Neuronal stem cell (in vitro differentiated cells): ENCODE data around the gene TRIP12.

Experiments used
- DNase-seq: peaks from one replicate; pipeline ENCODE4 v3.0.0-alpha.2; 2013; ENCODE audit warnings: low spot score
- H2AFZ ChIP-seq: one replicate; pipeline ENCODE4 v1.6.1; 2013; ENCODE audit warnings: mild to moderate bottlenecking, low read length, inconsistent platforms
- H2AK5ac ChIP-seq: 2 replicates; pipeline ENCODE4 v1.6.1; 2013; ENCODE audit warnings: low read depth, mild to moderate bottlenecking, inconsistent platforms, low read length, moderate library complexity, mixed read lengths
- H2BK120ac ChIP-seq: 2 replicates; pipeline ENCODE4 v1.6.1; 2013; ENCODE audit warnings: low read depth, mild to moderate bottlenecking, inconsistent platforms, low read length, moderate library complexity, mixed read lengths
- H2BK12ac ChIP-seq: one replicate; pipeline ENCODE4 v1.6.1; 2013; ENCODE audit warnings: low read length, inconsistent platforms
- H2BK15ac ChIP-seq: 2 replicates; pipeline ENCODE4 v1.6.1; 2013; ENCODE audit warnings: mild to moderate bottlenecking, low read length, inconsistent platforms, mixed read lengths
- H2BK5ac ChIP-seq: one replicate; pipeline ENCODE4 v1.6.1; 2013; ENCODE audit warnings: inconsistent platforms, mild to moderate bottlenecking, low read length, moderate library complexity
- H3K14ac ChIP-seq: one replicate; pipeline ENCODE4 v1.6.1; 2013; ENCODE audit warnings: low read length, inconsistent platforms
- H3K18ac ChIP-seq: 2 replicates; pipeline ENCODE4 v1.6.1; 2013; ENCODE audit warnings: low read length, inconsistent platforms
- H3K23ac ChIP-seq: 2 replicates; pipeline ENCODE4 v1.6.1; 2013; ENCODE audit warnings: low read depth, mild to moderate bottlenecking, mixed read lengths, low read length, inconsistent platforms; ENCODE audit not compliant: poor library complexity
- H3K27ac ChIP-seq: replicated peaks from 3 replicates; pipeline ENCODE4 v1.5.1; 2013; ENCODE audit warnings: low read length, inconsistent platforms
- H3K27me3 ChIP-seq, 3 experiments: 2 replicates each; pipeline ENCODE4 v1.6.1; 2013; ENCODE audit warnings: low read length in 3 of 3, mild to moderate bottlenecking in 2 of 3, inconsistent platforms in 1 of 3, low read depth in 1 of 3, mixed read lengths in 1 of 3, moderate library complexity in 1 of 3; ENCODE audit not compliant: control insufficient read depth in 3 of 3, insufficient read depth in 3 of 3
- H3K36me3 ChIP-seq, 2 donors: replicated peaks in 1 of 2; 2 replicates each; pipeline ENCODE4 v1.6.1; 2013; ENCODE audit warnings: low read length in 2 of 2; ENCODE audit not compliant: control insufficient read depth in 2 of 2, insufficient read depth in 2 of 2
- H3K4ac ChIP-seq: 2 replicates; pipeline ENCODE4 v1.6.1; 2013; ENCODE audit warnings: inconsistent platforms, mild to moderate bottlenecking, low read length, moderate library complexity
- H3K4me1 ChIP-seq, 2 donors: 1 replicate in 1 of 2; 2 replicates in 1 of 2; pipeline ENCODE4 v1.6.1; 2013; ENCODE audit warnings: low read length in 2 of 2, low read depth in 1 of 2; ENCODE audit not compliant: control insufficient read depth in 2 of 2, insufficient read depth in 1 of 2
- H3K4me2 ChIP-seq: one replicate; pipeline ENCODE4 v1.6.1; 2013; ENCODE audit warnings: mild to moderate bottlenecking, low read length, inconsistent platforms; ENCODE audit not compliant: insufficient read depth, poor library complexity, severe bottlenecking
- H3K4me3 ChIP-seq, 2 donors: 2 replicates each; pipeline ENCODE4 v1.5.1; 2013; ENCODE audit warnings: low read length in 2 of 2, mild to moderate bottlenecking in 2 of 2, inconsistent platforms in 1 of 2, moderate library complexity in 1 of 2
- H3K79me1 ChIP-seq: one replicate; pipeline ENCODE4 v1.6.1; 2013; ENCODE audit warnings: low read depth, mild to moderate bottlenecking, inconsistent platforms, low read length, moderate library complexity
- H3K9ac ChIP-seq: one replicate; pipeline ENCODE4 v1.6.1; 2013; ENCODE audit warnings: mild to moderate bottlenecking, low read depth, low read length, inconsistent platforms; ENCODE audit not compliant: poor library complexity
- H3K9me3 ChIP-seq, 2 donors: replicated peaks in 1 of 2; 2 replicates each; pipeline versions ENCODE3 to v1.6.1; 2013; ENCODE audit warnings: low read length in 2 of 2, mild to moderate bottlenecking in 2 of 2, inconsistent platforms in 1 of 2, low read depth in 1 of 2, mixed read lengths in 1 of 2, moderate library complexity in 1 of 2; ENCODE audit not compliant: control insufficient read depth in 2 of 2, insufficient read depth in 1 of 2
- H4K8ac ChIP-seq: one replicate; pipeline ENCODE4 v1.6.1; 2013; ENCODE audit warnings: low read depth, mild to moderate bottlenecking, inconsistent platforms, low read length, moderate library complexity
- H4K91ac ChIP-seq: one replicate; pipeline ENCODE4 v1.6.1; 2013; ENCODE audit warnings: low read length, low read depth, mild to moderate bottlenecking, inconsistent platforms; ENCODE audit not compliant: poor library complexity
- WGBS, 2 donors: extraction: QIAGEN DNeasy Blood & Tissue Kit; methylation state at CpG; one replicate each; pipeline ENCODE4 v1.1.7; 2013; ENCODE audit warnings: missing lambda C conversion rate in 2 of 2, mixed read lengths in 1 of 2; ENCODE audit not compliant: insufficient read length in 2 of 2, insufficient replicate concordance in 1 of 2; ENCODE audit errors: extremely low coverage in 2 of 2; 5-methylcytosine and 5-hydroxymethylcytosine counted together

TRIP12 gene

DNA sequence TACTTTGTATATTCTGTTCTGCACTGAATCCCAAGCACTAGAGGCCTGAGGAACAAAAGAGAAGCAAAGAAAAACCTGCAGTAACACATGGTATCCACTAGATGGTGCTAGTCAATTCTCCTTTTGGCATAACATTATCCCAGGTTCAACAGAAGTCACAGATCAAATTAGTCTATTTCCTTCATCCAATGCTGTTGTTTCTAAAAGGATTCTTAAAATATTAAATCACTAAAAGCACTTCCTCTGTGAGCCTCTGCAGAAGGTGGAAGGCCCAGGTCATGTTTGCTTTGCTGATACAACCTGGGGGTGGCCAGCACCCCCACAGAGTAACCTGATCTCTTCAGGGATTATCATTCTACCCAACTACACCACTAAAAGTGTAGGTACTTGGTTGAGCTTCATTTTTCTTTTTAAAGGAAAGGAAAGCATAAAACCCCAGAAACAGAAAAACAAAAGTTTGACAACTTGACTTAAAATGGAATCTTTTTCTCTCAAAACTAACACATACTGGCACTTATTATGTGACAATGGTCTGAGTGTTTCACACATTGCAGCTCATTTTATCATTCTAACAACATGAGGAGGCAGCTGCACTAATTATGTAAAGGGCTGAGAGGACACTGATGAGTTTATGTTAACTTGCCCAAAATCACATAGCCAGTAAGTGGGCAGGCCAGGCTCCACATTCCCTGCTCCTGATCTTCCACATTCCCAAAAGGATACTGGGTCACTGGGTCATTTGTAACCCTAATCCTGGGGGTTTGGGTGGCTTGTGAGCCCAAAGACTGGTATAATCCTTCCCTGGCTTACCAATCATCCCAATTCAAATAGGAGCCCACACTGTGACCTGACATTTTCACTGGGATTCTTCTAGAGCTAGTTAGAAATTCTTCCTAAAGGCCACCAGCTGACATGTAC is 140.7 kb downstream of the TRIP12 start:
- Histone ChIP-seq H2BK15ac (no peak overlapping the region), H2AFZ (no peak overlapping the region), H2BK5ac (no peak overlapping the region), H3K9me3 (no peaks in the 10 kb centered on the region), H2BK12ac (no peak overlapping the region), H3K18ac (no peak overlapping the region), H3K9ac (no peak overlapping the region), H4K8ac (no peak overlapping the region), H3K14ac (no peak overlapping the region), H2AK5ac (no peak overlapping the region), H3K79me1 (no peaks in the 10 kb centered on the region), H3K4me1 (peaks cover 1 to 9% of the 10 kb centered on the region in 2 donors), H3K23ac (no peak overlapping the region), H3K27me3 (no peaks in the 10 kb centered on the region), H3K36me3 (peaks cover 15 to 89% of the 10 kb centered on the region in 2 donors), H3K4me2 (no peak overlapping the region), H4K91ac (no peak overlapping the region), H3K4me3 (no peak overlapping the region), H3K27ac (peak overlapping the region; percentile 4), H3K4ac (no peak overlapping the region), H2BK120ac (no peak overlapping the region)
- DNase-seq = peak; percentile 45

DNA sequence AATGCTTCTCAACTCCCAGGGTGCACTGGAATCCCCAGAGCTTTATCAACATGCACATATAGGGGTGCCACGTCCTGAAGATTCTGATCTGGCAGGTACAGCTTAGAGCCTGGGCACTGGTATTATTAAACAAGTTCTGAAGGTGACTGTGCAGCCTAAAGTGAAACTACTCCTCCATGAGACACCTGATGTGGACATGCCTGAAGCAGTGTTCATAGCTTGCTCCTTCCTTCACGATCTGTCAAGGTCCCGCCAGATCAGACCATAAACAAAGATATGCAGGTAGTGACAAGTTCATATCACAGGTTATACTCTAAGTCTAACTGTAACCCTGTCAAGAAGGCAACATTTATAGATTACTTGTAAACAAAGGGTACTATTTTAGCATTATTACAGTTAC is 142.2 kb downstream of the TRIP12 start:
- no peak overlapping the region for H3K9ac ChIP-seq
- no peaks in the 10 kb centered on the region for H3K79me1 ChIP-seq
- H3K36me3 ChIP-seq = peaks cover 15 to 89% of the 10 kb centered on the region in 2 donors
- no peak overlapping the region for H3K27ac ChIP-seq
- H3K23ac ChIP-seq = no peak overlapping the region
- no peak overlapping the region for H2AK5ac ChIP-seq
- H3K4me3 ChIP-seq = no peak overlapping the region
- H2BK15ac ChIP-seq = no peak overlapping the region
- no peak overlapping the region for H4K91ac ChIP-seq
- H2BK12ac ChIP-seq = no peak overlapping the region
- H2AFZ ChIP-seq = no peak overlapping the region
- no CpG with 5 or more reads among the region's 3 CpGs for WGBS, 2 donors
- no peak overlapping the region for H2BK5ac ChIP-seq
- no peak for DNase-seq
- no peak overlapping the region for H3K18ac ChIP-seq
- H2BK120ac ChIP-seq = no peak overlapping the region
- H3K27me3 ChIP-seq = no peaks in the 10 kb centered on the region
- H3K4me1 ChIP-seq = peaks cover 1 to 9% of the 10 kb centered on the region in 2 donors
- no peak overlapping the region for H3K4ac ChIP-seq
- H4K8ac ChIP-seq = no peak overlapping the region
- no peak overlapping the region for H3K4me2 ChIP-seq
- no peak overlapping the region for H3K14ac ChIP-seq
- H3K9me3 ChIP-seq = no peaks in the 10 kb centered on the region

DNA sequence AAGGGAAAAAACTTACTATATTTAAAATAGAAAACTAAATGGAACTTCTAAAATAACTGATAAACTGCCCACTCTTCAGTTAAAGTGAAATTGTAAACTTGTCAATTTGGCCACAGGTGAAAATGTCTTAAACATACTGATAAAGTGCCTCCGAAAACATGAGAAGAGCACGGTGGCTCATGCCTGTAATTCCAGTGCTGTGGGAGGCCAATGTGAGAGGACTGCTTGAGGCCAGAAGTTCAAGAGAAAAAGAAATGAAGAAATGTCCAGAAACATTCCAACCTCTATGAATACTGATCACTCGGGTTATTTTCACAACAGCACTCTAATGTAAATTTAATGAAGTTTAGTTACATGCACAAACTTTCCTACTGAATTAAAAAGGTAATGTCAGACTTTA is 144.1 kb downstream of the TRIP12 start:
- Histone ChIP-seq H3K18ac (no peak overlapping the region), H3K23ac (no peak overlapping the region), H3K14ac (no peak overlapping the region), H3K79me1 (no peaks in the 10 kb centered on the region), H3K27ac (no peak overlapping the region), H3K36me3 (peaks cover 22 to 95% of the 10 kb centered on the region in 2 donors), H3K27me3 (no peaks in the 10 kb centered on the region), H2AFZ (no peak overlapping the region), H2BK12ac (no peak overlapping the region), H2BK5ac (no peak overlapping the region), H2BK15ac (no peak overlapping the region), H4K8ac (no peak overlapping the region), H2BK120ac (no peak overlapping the region), H3K4me1 (peaks cover 1 to 9% of the 10 kb centered on the region in 2 donors), H3K9me3 (peaks cover 0 to 2% of the 10 kb centered on the region in 2 donors), H3K4me2 (no peak overlapping the region), H3K4me3 (no peak overlapping the region), H3K4ac (no peak overlapping the region), H2AK5ac (no peak overlapping the region), H4K91ac (no peak overlapping the region), H3K9ac (no peak overlapping the region)
- no CpG with 5 or more reads among the region's 3 CpGs for WGBS, 2 donors
- no peak for DNase-seq

- no peak overlapping the region for H3K14ac ChIP-seq
- H3K4ac ChIP-seq = no peak overlapping the region
- H3K4me1 ChIP-seq = peaks cover 1 to 5% of the 10 kb centered on the region in 2 donors
- no peak overlapping the region for H3K4me3 ChIP-seq
- no peak overlapping the region for H3K9ac ChIP-seq
- no peak overlapping the region for H3K18ac ChIP-seq
- H3K36me3 ChIP-seq = peaks cover 25 to 99% of the 10 kb centered on the region in 2 donors
- no CpG with 5 or more reads among the region's 3 CpGs for WGBS, 2 donors
- H4K91ac ChIP-seq = no peak overlapping the region
- no peak overlapping the region for H2BK120ac ChIP-seq
- H3K4me2 ChIP-seq = no peak overlapping the region
- H3K79me1 ChIP-seq = no peaks in the 10 kb centered on the region
- H2BK12ac ChIP-seq = no peak overlapping the region
- H3K23ac ChIP-seq = no peak overlapping the region
- H2BK5ac ChIP-seq = no peak overlapping the region
- H4K8ac ChIP-seq = no peak overlapping the region
- H2AFZ ChIP-seq = no peak overlapping the region
- DNase-seq = no peak
- no peaks in the 10 kb centered on the region for H3K27me3 ChIP-seq
- no peak overlapping the region for H3K27ac ChIP-seq
- no peak overlapping the region for H2AK5ac ChIP-seq
- peaks cover 0 to 4% of the 10 kb centered on the region in 2 donors for H3K9me3 ChIP-seq
- H2BK15ac ChIP-seq = no peak overlapping the region
Observed at GRCh38 chr2:229775614-229776313, 146.0 kb downstream of the TRIP12 start.
